H1 (cell line): Measurements from ENCODE around the gene PRR5L.

Source experiments
- ASH2L ChIP-seq: fragments of 200-600, 300-600 bp; sonication (generic); IDR thresholded peaks from one replicate; pipeline ENCODE4 v1.7.1; 2017; ENCODE audit warnings: low read length
- CTCF ChIP-seq, 3 experiments: IDR thresholded peaks; 1 replicate in 2 of 3; 2 replicates in 1 of 3; pipeline versions ENCODE4 v1.5.1 to v1.6.1; 2011; ENCODE audit warnings: low read length in 3 of 3, mild to moderate bottlenecking in 3 of 3, inconsistent platforms in 2 of 3, low read depth in 1 of 3, moderate library complexity in 1 of 3; ENCODE audit not compliant: insufficient read depth in 1 of 3; ENCODE audit errors: control extremely low read depth in 1 of 3
- FOSL1 ChIP-seq: IDR thresholded peaks from 2 replicates; pipeline ENCODE4 v1.6.1; 2011; ENCODE audit warnings: mild to moderate bottlenecking, low read depth, low read length, moderate library complexity; ENCODE audit not compliant: insufficient read depth
- POLR2AphosphoS5 ChIP-seq: IDR thresholded peaks from 2 replicates; pipeline ENCODE4 v1.6.1; 2011; ENCODE audit warnings: low read depth, low read length
- RAD21 ChIP-seq, 2 experiments: IDR thresholded peaks in 1 of 2; conservative IDR thresholded peaks in 1 of 2; 2 replicates each; pipeline ENCODE4 v1.6.1; 2011; ENCODE audit warnings: low read depth in 2 of 2, low read length in 2 of 2, improper control_type of control experiment in 1 of 2, inconsistent platforms in 1 of 2, mild to moderate bottlenecking in 1 of 2, moderate library complexity in 1 of 2
- RFX5 ChIP-seq: IDR thresholded peaks from 2 replicates; pipeline ENCODE4 v1.6.1; 2011; ENCODE audit warnings: low read depth, low read length, improper control_type of control experiment, borderline replicate concordance
- SP1 ChIP-seq: IDR thresholded peaks from 2 replicates; pipeline ENCODE4 v1.6.1; 2011; ENCODE audit warnings: low read depth, low read length
- TAF1 ChIP-seq: IDR thresholded peaks from 2 replicates; pipeline ENCODE4 v1.6.1; 2011; ENCODE audit warnings: mild to moderate bottlenecking, low read depth, low read length
- TEAD4 ChIP-seq: IDR thresholded peaks from 2 replicates; pipeline ENCODE4 v1.6.1; 2012; ENCODE audit warnings: low read depth, low read length, inconsistent platforms, mixed read lengths

- TF ChIP-seq POLR2AphosphoS5 (no peak), RFX5 (no peak), RAD21 (IDR thresholded peaks at IDR 0.05 in 1 of 2, conservative IDR thresholded peaks at IDR 0.05 in 1 of 2; ENCODE audit: low read depth in 2 of 2, low read length in 2 of 2) (no peak), CTCF (IDR thresholded peaks at IDR 0.05; ENCODE audit: control extremely low read depth in 1 of 3, insufficient read depth in 1 of 3, low read depth in 1 of 3, low read length in 3 of 3) (no peak), TEAD4 (no peak), SP1 (no peak), ASH2L (no peak), FOSL1 (no peak), TAF1 (no peak)
These were observed 175.5 kb downstream of the PRR5L start for GRCh38 chr11:36471577-36471976.
